CD14-positive monocyte (primary cell): ENCODE data around the gene MTSS2. TPM values are rescaled to one million over a fixed set of nuclear protein-coding genes. Genes with fewer than 3 reads are reported as not detected.
A peak's percentile ranks its signal among the peaks of the same experiment; 100 is the strongest.

ENCODE experiments used
- DNase-seq, 3 donors: peaks; one replicate each; pipeline ENCODE4 v3.0.0-alpha.2; 2011 to 2022
- H2AFZ ChIP-seq: 2 replicates; pipeline ENCODE4 v1.6.0; 2012; ENCODE audit warnings: mild to moderate bottlenecking, low read depth, low read length, inconsistent platforms; ENCODE audit not compliant: insufficient read depth, poor library complexity, severe bottlenecking
- H3K27ac ChIP-seq, 2 donors: 1 replicate in 1 of 2; 2 replicates in 1 of 2; pipeline ENCODE4 v1.5.1; 2012 to 2013; ENCODE audit warnings: low read length in 2 of 2, control low read depth in 1 of 2, inconsistent platforms in 1 of 2, low read depth in 1 of 2, mild to moderate bottlenecking in 1 of 2
- H3K27me3 ChIP-seq, 2 donors: one replicate each; pipeline versions ENCODE4 v1.6.0 to v1.6.1; 2011 to 2013; ENCODE audit warnings: low read length in 2 of 2; ENCODE audit not compliant: control insufficient read depth in 2 of 2, insufficient read depth in 2 of 2
- H3K36me3 ChIP-seq, 2 donors: replicated peaks in 1 of 2; 1 replicate in 1 of 2; 2 replicates in 1 of 2; pipeline versions ENCODE4 v1.5.1 to v1.6.1; 2012 to 2013; ENCODE audit warnings: low read length in 2 of 2, control low read depth in 1 of 2, inconsistent platforms in 1 of 2, mild to moderate bottlenecking in 1 of 2; ENCODE audit not compliant: insufficient read depth in 2 of 2, control insufficient read depth in 1 of 2
- H3K4me1 ChIP-seq, 2 donors: 1 replicate in 1 of 2; 2 replicates in 1 of 2; pipeline versions ENCODE4 v1.5.1 to v1.6.1; 2012 to 2013; ENCODE audit warnings: low read length in 2 of 2, control low read depth in 1 of 2, inconsistent platforms in 1 of 2, mild to moderate bottlenecking in 1 of 2, moderate library complexity in 1 of 2; ENCODE audit not compliant: insufficient read depth in 2 of 2, control insufficient read depth in 1 of 2
- H3K4me2 ChIP-seq: replicated peaks from 2 replicates; pipeline ENCODE3; 2012; ENCODE audit warnings: low read length, moderate library complexity, mild to moderate bottlenecking; ENCODE audit not compliant: poor library complexity, severe bottlenecking; ENCODE audit errors: extremely low read depth
- H3K4me3 ChIP-seq, 3 experiments: fragments of 200-600 bp in 1 of 3; sonication (generic) in 1 of 3; replicated peaks in 1 of 3; 1 replicate in 2 of 3; 2 replicates in 1 of 3; pipeline ENCODE4 v1.5.1; 2011 to 2013; ENCODE audit warnings: low read length in 3 of 3, mild to moderate bottlenecking in 3 of 3, control low read depth in 2 of 3, low read depth in 2 of 3, inconsistent platforms in 1 of 3, moderate library complexity in 1 of 3
- H3K79me2 ChIP-seq: 2 replicates; pipeline ENCODE4 v1.6.0; 2012; ENCODE audit warnings: mild to moderate bottlenecking, control low read depth, inconsistent platforms, low read length, moderate library complexity; ENCODE audit not compliant: insufficient read depth
- H3K9ac ChIP-seq: 2 replicates; pipeline ENCODE4 v1.6.0; 2017; ENCODE audit warnings: low read length, mild to moderate bottlenecking; ENCODE audit not compliant: insufficient read depth, poor library complexity, severe bottlenecking
- H3K9me3 ChIP-seq, 2 donors: replicated peaks in 1 of 2; 1 replicate in 1 of 2; 2 replicates in 1 of 2; pipeline versions ENCODE4 v1.5.1 to v1.6.1; 2012 to 2013; ENCODE audit warnings: low read length in 2 of 2, control low read depth in 1 of 2; ENCODE audit not compliant: control insufficient read depth in 1 of 2, insufficient read depth in 1 of 2
- H4K20me1 ChIP-seq: 2 replicates; pipeline ENCODE4 v1.6.0; 2012; ENCODE audit warnings: mild to moderate bottlenecking, low read length, control low read depth, moderate library complexity; ENCODE audit not compliant: insufficient read depth
- H3K27ac Mint-ChIP-seq, 7 donors: one replicate each; pipeline ENCODE4 v1.8.0; 2020; ENCODE audit warnings: mild to moderate bottlenecking in 7 of 7, mixed read lengths in 7 of 7, moderate library complexity in 6 of 7, inconsistent platforms in 2 of 7
- H3K27me3 Mint-ChIP-seq, 3 donors: one replicate each; pipeline ENCODE4 v1.8.0; 2021 to 2022; ENCODE audit warnings: low read depth in 3 of 3, mild to moderate bottlenecking in 3 of 3, mixed read lengths in 3 of 3, moderate library complexity in 3 of 3, inconsistent platforms in 1 of 3
- H3K36me3 Mint-ChIP-seq, 2 donors: one replicate each; pipeline ENCODE4 v1.8.0; 2020; ENCODE audit warnings: mixed read lengths in 2 of 2, inconsistent platforms in 1 of 2, mild to moderate bottlenecking in 1 of 2
- H3K4me1 Mint-ChIP-seq: one replicate; pipeline ENCODE4 v1.8.0; 2020; ENCODE audit warnings: mild to moderate bottlenecking, mixed read lengths
- H3K4me3 Mint-ChIP-seq, 2 donors: one replicate each; pipeline ENCODE4 v1.8.0; 2020; ENCODE audit warnings: mild to moderate bottlenecking in 2 of 2, mixed read lengths in 2 of 2, moderate library complexity in 1 of 2
- H3K9me3 Mint-ChIP-seq, 7 donors: one replicate each; pipeline ENCODE4 v1.8.0; 2020 to 2022; ENCODE audit warnings: mixed read lengths in 7 of 7, mild to moderate bottlenecking in 6 of 7, moderate library complexity in 6 of 7, inconsistent platforms in 2 of 7
- WGBS: methylation state at CpG from one replicate; pipeline ENCODE4 v1.1.5; 2013; ENCODE audit warnings: missing lambda C conversion rate; ENCODE audit not compliant: insufficient coverage; 5-methylcytosine and 5-hydroxymethylcytosine counted together
- intact Hi-C, 2 donors: fragments of 100-400 bp; cut with micrococcal nuclease; formaldehyde crosslinking; loops; one replicate each; pipeline versions ENCODE4 v1.15.0 to v1.15.1; 2023
- polyA plus RNA-seq, 3 donors: library from polyadenylated mRNA; depleted of rRNA in 1 of 3; unstranded in 2 of 3; stranded (reverse) in 1 of 3; fragments of 300-500 nt in 2 of 3; fragments of >200 nt in 1 of 3; fragmentation: Illumina TruSeq in 2 of 3; gene quantifications; 1 replicate in 2 of 3; 2 replicates in 1 of 3; pipeline ENCODE4 v1.2.3, GENCODE V29; 2012 to 2021
- TF ChIP-seq, protein P1 (sequence below): fragments of 200-600 bp; IDR thresholded peaks from one replicate; pipeline ENCODE4 v1.8.0; 2022; ENCODE audit warnings: antibody characterized with exemption, mild to moderate bottlenecking

The MTSS2 gene
- polyA plus RNA-seq, 3 donors, result 1.5 TPM; not detected in 2

DNA sequence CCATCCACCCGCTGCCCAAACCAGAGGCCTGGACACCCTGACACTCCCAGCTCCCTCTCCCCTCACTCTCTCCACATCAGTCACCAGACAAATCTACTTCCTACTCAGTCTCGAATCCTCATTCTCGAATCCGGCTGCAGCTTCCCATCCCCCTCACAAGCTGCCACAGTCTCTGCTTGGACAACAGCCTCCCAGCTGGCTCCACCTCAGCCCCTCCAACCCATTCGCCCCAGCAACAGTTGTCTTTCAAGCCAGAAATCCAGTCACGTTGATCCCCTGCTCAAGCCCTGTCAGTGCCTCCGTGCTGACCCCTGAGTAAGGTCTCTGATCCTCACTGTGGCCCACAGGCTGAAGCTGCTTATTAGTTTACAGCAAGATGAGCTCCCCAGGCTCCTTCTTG lies 44.2 kb upstream of the MTSS2 start:
- TF ChIP-seq, protein P1, sequence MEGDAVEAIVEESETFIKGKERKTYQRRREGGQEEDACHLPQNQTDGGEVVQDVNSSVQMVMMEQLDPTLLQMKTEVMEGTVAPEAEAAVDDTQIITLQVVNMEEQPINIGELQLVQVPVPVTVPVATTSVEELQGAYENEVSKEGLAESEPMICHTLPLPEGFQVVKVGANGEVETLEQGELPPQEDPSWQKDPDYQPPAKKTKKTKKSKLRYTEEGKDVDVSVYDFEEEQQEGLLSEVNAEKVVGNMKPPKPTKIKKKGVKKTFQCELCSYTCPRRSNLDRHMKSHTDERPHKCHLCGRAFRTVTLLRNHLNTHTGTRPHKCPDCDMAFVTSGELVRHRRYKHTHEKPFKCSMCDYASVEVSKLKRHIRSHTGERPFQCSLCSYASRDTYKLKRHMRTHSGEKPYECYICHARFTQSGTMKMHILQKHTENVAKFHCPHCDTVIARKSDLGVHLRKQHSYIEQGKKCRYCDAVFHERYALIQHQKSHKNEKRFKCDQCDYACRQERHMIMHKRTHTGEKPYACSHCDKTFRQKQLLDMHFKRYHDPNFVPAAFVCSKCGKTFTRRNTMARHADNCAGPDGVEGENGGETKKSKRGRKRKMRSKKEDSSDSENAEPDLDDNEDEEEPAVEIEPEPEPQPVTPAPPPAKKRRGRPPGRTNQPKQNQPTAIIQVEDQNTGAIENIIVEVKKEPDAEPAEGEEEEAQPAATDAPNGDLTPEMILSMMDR, result no peak
- peaks cover 6% of the 10 kb centered on the region for H3K4me1 Mint-ChIP-seq
- H3K79me2 ChIP-seq, result no peaks in the 10 kb centered on the region
- H3K4me1 ChIP-seq, result no peaks in the 10 kb centered on the region
- H3K9me3 ChIP-seq, result no peaks in the 10 kb centered on the region
- H4K20me1 ChIP-seq, result peaks cover 14% of the 10 kb centered on the region
- no peak overlapping the region for H3K4me3 Mint-ChIP-seq
- H3K9ac ChIP-seq, result no peak overlapping the region
- peaks cover 41 to 85% of the 10 kb centered on the region in 2 donors for H3K36me3 ChIP-seq
- H3K9me3 Mint-ChIP-seq, result no peaks in the 10 kb centered on the region
- peak overlapping the region in 2 of 7 donors; percentile 4 to 41 for H3K27ac Mint-ChIP-seq
- H3K27me3 Mint-ChIP-seq, result peaks cover 0 to 2% (median 0%) of the 10 kb centered on the region in 3 donors
- no peak overlapping the region for H3K4me2 ChIP-seq
- H3K36me3 Mint-ChIP-seq, result peaks cover 65 to 86% of the 10 kb centered on the region in 2 donors
- no peak overlapping the region for H3K27ac ChIP-seq
- intact Hi-C loops, result no loop called here
- H3K4me3 ChIP-seq, result no peak overlapping the region
- WGBS, result 92% methylated on average over 7 of the region's 7 CpGs
- no peak for DNase-seq
- H3K27me3 ChIP-seq, result no peaks in the 10 kb centered on the region
- H2AFZ ChIP-seq, result no peak overlapping the region

DNA sequence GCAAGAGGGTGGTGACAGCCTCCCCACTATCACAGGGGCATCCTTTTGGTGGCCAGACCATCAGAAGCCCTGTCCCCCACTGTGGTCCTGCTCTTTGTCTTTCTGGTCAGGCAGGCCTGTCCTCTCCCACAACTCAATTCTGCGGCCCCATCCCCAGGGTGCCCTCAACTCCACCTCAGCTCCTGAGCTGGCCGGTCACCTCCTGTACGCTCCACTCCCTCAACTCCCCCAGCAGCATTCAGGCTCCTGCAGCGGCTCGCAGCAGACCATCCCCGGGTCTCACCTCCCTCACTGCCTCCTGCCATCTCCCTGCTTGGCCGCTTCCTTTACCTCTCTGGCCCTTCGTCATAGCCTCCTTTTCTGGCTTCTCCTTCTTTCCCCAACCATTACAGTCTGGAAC lies 43.4 kb upstream of the MTSS2 start:
- H3K4me1 ChIP-seq, result no peaks in the 10 kb centered on the region
- H3K9me3 ChIP-seq, result no peaks in the 10 kb centered on the region
- no peak overlapping the region for H3K4me3 ChIP-seq
- H3K4me2 ChIP-seq, result no peak overlapping the region
- no peaks in the 10 kb centered on the region for H3K79me2 ChIP-seq
- H3K9me3 Mint-ChIP-seq, result no peaks in the 10 kb centered on the region
- H3K4me3 Mint-ChIP-seq, result no peak overlapping the region
- no peak for DNase-seq
- intact Hi-C loops, result no loop called here
- H3K27ac Mint-ChIP-seq, result no peak overlapping the region
- H3K27me3 Mint-ChIP-seq, result peaks cover 0 to 2% (median 0%) of the 10 kb centered on the region in 3 donors
- no peak overlapping the region for H2AFZ ChIP-seq
- H3K27ac ChIP-seq, result no peak overlapping the region
- TF ChIP-seq, protein P1, result no peak
- peaks cover 6% of the 10 kb centered on the region for H3K4me1 Mint-ChIP-seq
- peaks cover 65 to 86% of the 10 kb centered on the region in 2 donors for H3K36me3 Mint-ChIP-seq
- H3K27me3 ChIP-seq, result no peaks in the 10 kb centered on the region
- H3K36me3 ChIP-seq, result peaks cover 44 to 86% of the 10 kb centered on the region in 2 donors
- no peak overlapping the region for H3K9ac ChIP-seq
- H4K20me1 ChIP-seq, result peaks cover 14% of the 10 kb centered on the region
- WGBS, result 96% methylated on average over 8 of the region's 8 CpGs
